ENCODE measurements around the gene CGGBP1.

CGGBP1 gene

DNA sequence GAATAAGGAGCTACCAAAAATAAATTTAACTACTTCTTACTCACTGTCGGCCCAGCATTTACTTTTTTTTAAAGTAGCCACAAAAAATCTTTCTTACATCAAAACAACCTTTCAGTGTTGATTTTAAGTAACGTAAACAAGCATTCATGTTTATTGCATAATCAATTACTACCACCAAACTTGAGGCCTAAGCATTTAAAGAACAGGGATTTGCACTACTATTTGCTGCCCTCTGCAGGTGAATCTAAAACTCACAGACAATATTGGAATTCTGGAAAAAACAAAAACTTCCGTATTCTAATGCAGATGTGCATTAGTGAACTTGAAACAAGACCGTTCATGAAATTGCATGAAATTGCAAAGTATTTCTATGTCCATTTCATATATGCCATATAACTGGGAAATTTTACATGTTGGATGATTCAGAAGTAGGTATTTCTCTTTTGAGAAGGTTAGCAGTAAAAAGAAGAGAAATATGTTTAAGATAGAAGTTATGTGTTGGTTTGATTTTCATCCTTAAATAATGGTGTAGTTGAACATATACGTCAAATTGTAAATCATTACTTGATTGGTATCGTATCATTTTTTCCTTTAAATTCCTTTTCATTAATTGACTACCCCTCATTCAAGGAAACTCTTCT lies 55.6 kb downstream of the CGGBP1 start:
- Histone ChIP-seq H3K9ac (no peak overlapping the region), H3K4me3 (no peak overlapping the region), H3K4me2 (no peak overlapping the region), H3K36me3 (no peaks in the 10 kb centered on the region), H3K27me3 (no peaks in the 10 kb centered on the region), H3K9me3 (replicated peaks in 1 of 11) (no peaks in the 10 kb centered on the region), H4K20me1 (no peaks in the 10 kb centered on the region), H3K4me1 (peaks cover 0 to 9% (median 0%) of the 10 kb centered on the region in 10 experiments; a peak in 3 of 20 replicates), H3K27ac (peak overlapping the region in 1 of 11 experiments; percentile 2; a peak in 1 of 22 replicates)
- peak in 3 of 11 experiments; percentile 17 to 62 (median 53); a peak in 4 of 22 replicates for TF ChIP-seq Cebpa-rat (IDR thresholded peaks at IDR 0.05)

DNA sequence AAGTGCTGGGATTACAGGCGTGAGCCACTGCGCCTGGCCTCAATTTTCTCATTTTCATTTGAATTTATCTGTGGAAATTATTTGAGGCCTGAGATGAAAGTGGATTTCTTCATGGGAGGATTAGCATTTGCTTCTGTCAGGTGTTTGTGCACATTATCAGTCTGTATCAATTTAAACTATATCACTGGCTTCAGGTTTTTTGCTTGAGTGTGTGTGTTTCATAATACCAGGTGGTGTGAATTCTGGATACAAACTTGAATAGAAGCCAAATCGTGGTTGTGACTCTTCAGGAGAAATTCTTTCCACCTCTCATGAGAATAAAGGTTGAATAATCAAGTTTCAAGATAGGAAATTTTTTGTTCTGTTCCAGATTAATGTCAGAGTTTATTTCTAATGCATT lies 56.4 kb downstream of the CGGBP1 start:
- Histone ChIP-seq H3K9me3 (replicated peaks in 1 of 11) (no peaks in the 10 kb centered on the region), H3K36me3 (no peaks in the 10 kb centered on the region), H4K20me1 (no peaks in the 10 kb centered on the region), H3K4me3 (no peak overlapping the region), H3K27ac (peak overlapping the region in 1 of 11 experiments; percentile 2; a peak in 1 of 22 replicates), H3K27me3 (no peaks in the 10 kb centered on the region), H3K4me2 (no peak overlapping the region), H3K9ac (no peak overlapping the region), H3K4me1 (peaks cover 0 to 17% (median 3%) of the 10 kb centered on the region in 10 experiments; a peak in 14 of 20 replicates)
- no peak for TF ChIP-seq Cebpa-rat (IDR thresholded peaks at IDR 0.05)
